ENCODE results near the gene RRP15. TPM values are rescaled to one million over a fixed set of nuclear protein-coding genes. Genes with fewer than 3 reads are reported as not detected.

Gene RRP15
- total RNA-seq, 1 experiment from 2014 or later, result 32.1 TPM

DNA sequence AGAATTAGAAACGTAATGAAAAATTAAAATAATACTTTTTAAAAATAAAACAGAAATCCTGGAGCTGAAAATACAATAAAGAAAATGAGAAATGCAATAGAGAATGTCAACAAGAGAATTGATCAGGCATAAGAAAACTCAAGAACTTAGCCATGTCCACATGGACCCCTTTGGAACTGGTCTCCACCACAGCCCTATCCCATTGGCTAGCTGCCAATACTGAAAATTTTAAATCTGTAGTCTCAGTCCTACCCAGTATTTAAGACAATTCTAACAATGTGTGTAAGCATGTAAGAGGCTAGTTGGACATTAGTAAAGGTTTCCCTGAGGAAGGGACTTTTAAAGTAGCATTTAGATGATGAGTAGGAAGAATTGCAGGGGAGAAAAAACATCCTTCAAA is 25.8 kb upstream of the RRP15 start:
- ATAC-seq, result no peak
- no peak for TF ChIP-seq POLR2AphosphoS5 (IDR thresholded peaks at IDR 0.05; ENCODE audit: low read depth, low read length)
- no peak for TF ChIP-seq SIN3A (IDR thresholded peaks at IDR 0.05; ENCODE audit: borderline replicate concordance, insufficient read depth, low read depth, low read length)
- TF ChIP-seq, protein P1, sequence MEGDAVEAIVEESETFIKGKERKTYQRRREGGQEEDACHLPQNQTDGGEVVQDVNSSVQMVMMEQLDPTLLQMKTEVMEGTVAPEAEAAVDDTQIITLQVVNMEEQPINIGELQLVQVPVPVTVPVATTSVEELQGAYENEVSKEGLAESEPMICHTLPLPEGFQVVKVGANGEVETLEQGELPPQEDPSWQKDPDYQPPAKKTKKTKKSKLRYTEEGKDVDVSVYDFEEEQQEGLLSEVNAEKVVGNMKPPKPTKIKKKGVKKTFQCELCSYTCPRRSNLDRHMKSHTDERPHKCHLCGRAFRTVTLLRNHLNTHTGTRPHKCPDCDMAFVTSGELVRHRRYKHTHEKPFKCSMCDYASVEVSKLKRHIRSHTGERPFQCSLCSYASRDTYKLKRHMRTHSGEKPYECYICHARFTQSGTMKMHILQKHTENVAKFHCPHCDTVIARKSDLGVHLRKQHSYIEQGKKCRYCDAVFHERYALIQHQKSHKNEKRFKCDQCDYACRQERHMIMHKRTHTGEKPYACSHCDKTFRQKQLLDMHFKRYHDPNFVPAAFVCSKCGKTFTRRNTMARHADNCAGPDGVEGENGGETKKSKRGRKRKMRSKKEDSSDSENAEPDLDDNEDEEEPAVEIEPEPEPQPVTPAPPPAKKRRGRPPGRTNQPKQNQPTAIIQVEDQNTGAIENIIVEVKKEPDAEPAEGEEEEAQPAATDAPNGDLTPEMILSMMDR (IDR thresholded peaks at IDR 0.05), result no peak
- TF ChIP-seq, protein P2, sequence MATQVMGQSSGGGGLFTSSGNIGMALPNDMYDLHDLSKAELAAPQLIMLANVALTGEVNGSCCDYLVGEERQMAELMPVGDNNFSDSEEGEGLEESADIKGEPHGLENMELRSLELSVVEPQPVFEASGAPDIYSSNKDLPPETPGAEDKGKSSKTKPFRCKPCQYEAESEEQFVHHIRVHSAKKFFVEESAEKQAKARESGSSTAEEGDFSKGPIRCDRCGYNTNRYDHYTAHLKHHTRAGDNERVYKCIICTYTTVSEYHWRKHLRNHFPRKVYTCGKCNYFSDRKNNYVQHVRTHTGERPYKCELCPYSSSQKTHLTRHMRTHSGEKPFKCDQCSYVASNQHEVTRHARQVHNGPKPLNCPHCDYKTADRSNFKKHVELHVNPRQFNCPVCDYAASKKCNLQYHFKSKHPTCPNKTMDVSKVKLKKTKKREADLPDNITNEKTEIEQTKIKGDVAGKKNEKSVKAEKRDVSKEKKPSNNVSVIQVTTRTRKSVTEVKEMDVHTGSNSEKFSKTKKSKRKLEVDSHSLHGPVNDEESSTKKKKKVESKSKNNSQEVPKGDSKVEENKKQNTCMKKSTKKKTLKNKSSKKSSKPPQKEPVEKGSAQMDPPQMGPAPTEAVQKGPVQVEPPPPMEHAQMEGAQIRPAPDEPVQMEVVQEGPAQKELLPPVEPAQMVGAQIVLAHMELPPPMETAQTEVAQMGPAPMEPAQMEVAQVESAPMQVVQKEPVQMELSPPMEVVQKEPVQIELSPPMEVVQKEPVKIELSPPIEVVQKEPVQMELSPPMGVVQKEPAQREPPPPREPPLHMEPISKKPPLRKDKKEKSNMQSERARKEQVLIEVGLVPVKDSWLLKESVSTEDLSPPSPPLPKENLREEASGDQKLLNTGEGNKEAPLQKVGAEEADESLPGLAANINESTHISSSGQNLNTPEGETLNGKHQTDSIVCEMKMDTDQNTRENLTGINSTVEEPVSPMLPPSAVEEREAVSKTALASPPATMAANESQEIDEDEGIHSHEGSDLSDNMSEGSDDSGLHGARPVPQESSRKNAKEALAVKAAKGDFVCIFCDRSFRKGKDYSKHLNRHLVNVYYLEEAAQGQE (IDR thresholded peaks at IDR 0.05; ENCODE audit: insufficient read depth in 1 of 2, low read depth in 2 of 2, low read length in 1 of 2), result no peak
- TF ChIP-seq TCF7L2 (IDR thresholded peaks at IDR 0.05; ENCODE audit: low read depth, low read length), result no peak
- Histone ChIP-seq H3K27ac (ENCODE audit: low read length) (no peak overlapping the region), H3K36me3 (ENCODE audit: control insufficient read depth, insufficient read depth, low read length) (no peaks in the 10 kb centered on the region), H3K9me3 (ENCODE audit: control insufficient read depth, insufficient read depth, low read depth, low read length) (0 out of 2 replicates have a peak, but pooled peaks cover 5% of the 10 kb centered on the region), H3K4me1 (ENCODE audit: control insufficient read depth, insufficient read depth, low read length) (no peaks in the 10 kb centered on the region), H3K27me3 (ENCODE audit: control insufficient read depth, insufficient read depth, low read length) (no peaks in the 10 kb centered on the region), H3K4me3 (ENCODE audit: low read depth in 2 of 2, low read length in 2 of 2) (no peak overlapping the region)
- ChIA-PET POLR2A (no interaction called here), CTCF (no interaction called here)
- BruUV-seq (replicated peaks), result no TSS peak
- in situ Hi-C loops (cut with HindIII; ENCODE audit: low pct_unique_long_range_greater_than_20kb, low sequenced_read_pairs) (no loop called here), intact Hi-C loops (cut with micrococcal nuclease; ENCODE audit: unreplicated experiment) (no loop called here)
- DNase-seq (ENCODE audit: low read depth, low spot score), result no peak

- no peaks in the 10 kb centered on the region for H3K36me3 ChIP-seq (ENCODE audit: control insufficient read depth, insufficient read depth, low read length)
- in situ Hi-C loops (cut with HindIII; ENCODE audit: low pct_unique_long_range_greater_than_20kb, low sequenced_read_pairs), result no loop called here
- TF ChIP-seq, protein P2 (IDR thresholded peaks at IDR 0.05; ENCODE audit: insufficient read depth in 1 of 2, low read depth in 2 of 2, low read length in 1 of 2), result no peak
- TF ChIP-seq, protein P1 (IDR thresholded peaks at IDR 0.05), result peak; percentile 68
- ChIA-PET CTCF (no interaction called here), POLR2A (no interaction called here)
- H3K4me3 ChIP-seq (ENCODE audit: low read depth in 2 of 2, low read length in 2 of 2), result no peak overlapping the region
- intact Hi-C loops (cut with micrococcal nuclease; ENCODE audit: unreplicated experiment), result no loop called here
- H3K27ac ChIP-seq (ENCODE audit: low read length), result no peak overlapping the region
- no peaks in the 10 kb centered on the region for H3K27me3 ChIP-seq (ENCODE audit: control insufficient read depth, insufficient read depth, low read length)
- 0 out of 2 replicates have a peak, but pooled peaks cover 5% of the 10 kb centered on the region for H3K9me3 ChIP-seq (ENCODE audit: control insufficient read depth, insufficient read depth, low read depth, low read length)
- DNase-seq (ENCODE audit: low read depth, low spot score) (peak; percentile 5), ATAC-seq (no peak)
- H3K4me1 ChIP-seq (ENCODE audit: control insufficient read depth, insufficient read depth, low read length), result no peaks in the 10 kb centered on the region
- no TSS peak for BruUV-seq (replicated peaks)
Measured at GRCh38 chr1:218259800-218260199, 25.3 kb upstream of the RRP15 start.

All from Panc1 (cell line).